Natural killer cell (primary cell): ENCODE results near the gene SCAF4. TPM values are rescaled to one million over a fixed set of nuclear protein-coding genes. Genes with fewer than 3 reads are reported as not detected.
A peak's percentile ranks its signal among the peaks of the same experiment; 100 is the strongest.

Experiments used
- ATAC-seq, 3 donors: fragments of 150-1000 bp in 2 of 3; fragments of 200-7000 bp in 1 of 3; cut with Tn5 transposase; 1 replicate in 1 of 3; 2 replicates in 2 of 3; pipeline ENCODE4 v1.10.0; 2021; ENCODE audit warnings: mild to moderate bottlenecking in 2 of 3, moderate library complexity in 2 of 3
- DNase-seq, 2 donors: peaks; one replicate each; pipeline versions ENCODE4 v3.0.0 to v3.0.0-alpha.2; 2013 to 2021; ENCODE audit warnings: mixed read lengths in 1 of 2
- H3K27ac ChIP-seq: one replicate; pipeline ENCODE4 v1.5.1; 2013; ENCODE audit warnings: mild to moderate bottlenecking, low read length
- H3K27me3 ChIP-seq: one replicate; pipeline ENCODE4 v1.6.1; 2013; ENCODE audit warnings: low read length; ENCODE audit not compliant: control insufficient read depth, insufficient read depth
- H3K36me3 ChIP-seq: one replicate; pipeline ENCODE4 v1.6.1; 2013; ENCODE audit warnings: low read length; ENCODE audit not compliant: control insufficient read depth, insufficient read depth
- H3K4me1 ChIP-seq: one replicate; pipeline ENCODE4 v1.6.1; 2013; ENCODE audit warnings: low read length; ENCODE audit not compliant: control insufficient read depth, insufficient read depth
- H3K4me3 ChIP-seq: one replicate; pipeline ENCODE4 v1.5.1; 2013; ENCODE audit warnings: low read length
- H3K9me3 ChIP-seq: one replicate; pipeline ENCODE4 v1.6.1; 2013; ENCODE audit warnings: low read length; ENCODE audit not compliant: control insufficient read depth, insufficient read depth
- H3K27ac Mint-ChIP-seq, 2 donors: one replicate each; pipeline ENCODE4 v1.8.0; 2022; ENCODE audit warnings: mild to moderate bottlenecking in 2 of 2, mixed read lengths in 2 of 2, moderate library complexity in 1 of 2
- H3K27me3 Mint-ChIP-seq, 2 donors: one replicate each; pipeline ENCODE4 v1.8.0; 2022; ENCODE audit warnings: low read depth in 2 of 2, mixed read lengths in 2 of 2
- H3K36me3 Mint-ChIP-seq: one replicate; pipeline ENCODE4 v1.8.0; 2022; ENCODE audit warnings: mixed read lengths
- H3K4me1 Mint-ChIP-seq, 2 donors: one replicate each; pipeline ENCODE4 v1.8.0; 2022; ENCODE audit warnings: mixed read lengths in 2 of 2
- H3K4me3 Mint-ChIP-seq: one replicate; pipeline ENCODE4 v1.8.0; 2022; ENCODE audit warnings: mild to moderate bottlenecking, moderate library complexity, mixed read lengths
- H3K9me3 Mint-ChIP-seq, 2 donors: one replicate each; pipeline ENCODE4 v1.8.0; 2022; ENCODE audit warnings: mixed read lengths in 2 of 2
- CTCF ChIP-seq: fragments of 200-600 bp; IDR thresholded peaks from one replicate; pipeline ENCODE4 v1.8.0; 2022; ENCODE audit warnings: antibody characterized with exemption
- WGBS: methylation state at CpG from one replicate; pipeline ENCODE4 v1.1.7; 2013; ENCODE audit warnings: missing lambda C conversion rate; ENCODE audit not compliant: insufficient coverage; 5-methylcytosine and 5-hydroxymethylcytosine counted together
- intact Hi-C: fragments of 100-400 bp; cut with micrococcal nuclease; formaldehyde crosslinking; loops from one replicate; pipeline ENCODE4 v1.14.2; 2022
- total RNA-seq, 4 donors: library from RNA; stranded (reverse); fragments of 120-200 nt in 1 of 4; gene quantifications; one replicate each; pipeline versions ENCODE4 v1.2.3 to v1.2.4, GENCODE V29; 2013 to 2022

Gene SCAF4
- total RNA-seq, 3 donors from 2014 or later (not counting 1 experiment from before 2014, with no cell fraction given), result 93.2 to 109 (median 101) TPM

- peaks cover 31% of the 10 kb centered on the region for H3K36me3 ChIP-seq
- Mint-ChIP-seq H3K9me3 (no peaks in the 10 kb centered on the region), H3K27me3 (no peaks in the 10 kb centered on the region), H3K4me1 (peaks cover 46 to 53% of the 10 kb centered on the region in 2 donors), H3K4me3 (no peak overlapping the region), H3K36me3 (peaks cover 6% of the 10 kb centered on the region), H3K27ac (no peak overlapping the region)
- TF ChIP-seq CTCF, result no peak
- no peaks in the 10 kb centered on the region for H3K27me3 ChIP-seq
- ATAC-seq, result no peak
- H3K27ac ChIP-seq, result no peak overlapping the region
- H3K4me3 ChIP-seq, result no peak overlapping the region
- H3K4me1 ChIP-seq, result peaks cover 12% of the 10 kb centered on the region
- no peak for DNase-seq
- H3K9me3 ChIP-seq, result no peaks in the 10 kb centered on the region
- intact Hi-C loops, result no loop called here
- 95% methylated on average over 7 of the region's 7 CpGs for WGBS
Measured at GRCh38 chr21:31663584-31664249, 68.2 kb downstream of the SCAF4 start.

- H3K27me3 ChIP-seq, result no peaks in the 10 kb centered on the region
- TF ChIP-seq CTCF, result no peak
- 53% methylated on average over 7 of the region's 8 CpGs for WGBS
- H3K27me3 Mint-ChIP-seq, result no peaks in the 10 kb centered on the region
- no peaks in the 10 kb centered on the region for H3K9me3 Mint-ChIP-seq
- H3K36me3 ChIP-seq, result peaks cover 9% of the 10 kb centered on the region
- ATAC-seq, result no peak
- H3K27ac Mint-ChIP-seq, result peak overlapping the region; percentile 92 to 94
- H3K27ac ChIP-seq, result no peak overlapping the region
- peaks cover 40 to 48% of the 10 kb centered on the region in 2 donors for H3K4me1 Mint-ChIP-seq
- peak in 1 of 2 donors; percentile 23 for DNase-seq
- intact Hi-C loops, result no loop called here
- H3K4me3 Mint-ChIP-seq, result peak overlapping the region; percentile 94
- H3K4me1 ChIP-seq, result peaks cover 15% of the 10 kb centered on the region
- H3K9me3 ChIP-seq, result no peaks in the 10 kb centered on the region
- peaks cover 6% of the 10 kb centered on the region for H3K36me3 Mint-ChIP-seq
- peak overlapping the region; percentile 58 for H3K4me3 ChIP-seq
Measured at GRCh38 chr21:31660591-31660990, 71.3 kb downstream of the SCAF4 start.

DNA sequence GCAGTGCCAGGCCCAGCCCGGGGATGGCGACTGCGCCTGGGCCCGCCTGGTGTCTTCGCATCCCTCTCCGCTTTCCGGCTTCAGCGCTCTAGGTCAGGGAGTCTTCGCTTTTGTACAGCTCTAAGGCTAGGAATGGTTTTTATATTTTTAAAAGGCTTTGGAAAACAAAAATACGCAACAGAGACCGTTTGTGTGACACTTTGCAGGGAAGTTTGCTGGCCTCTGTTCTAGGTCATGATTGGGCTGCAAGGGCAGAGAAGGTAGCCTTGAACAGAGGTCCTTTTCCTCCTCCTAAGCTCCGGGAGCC is 71.7 kb downstream of the SCAF4 start:
- H3K4me3 Mint-ChIP-seq, result peak overlapping the region; percentile 94
- TF ChIP-seq CTCF, result no peak
- peak overlapping the region; percentile 11 for H3K27ac ChIP-seq
- H3K27me3 ChIP-seq, result no peaks in the 10 kb centered on the region
- no peak for ATAC-seq
- H3K27ac Mint-ChIP-seq, result peak overlapping the region; percentile 92 to 94
- H3K9me3 Mint-ChIP-seq, result no peaks in the 10 kb centered on the region
- peak overlapping the region; percentile 58 for H3K4me3 ChIP-seq
- H3K4me1 Mint-ChIP-seq, result peaks cover 40 to 48% of the 10 kb centered on the region in 2 donors
- no peaks in the 10 kb centered on the region for H3K9me3 ChIP-seq
- WGBS, result under 1% methylated on average over 12 of the region's 12 CpGs
- DNase-seq, result peak in 1 of 2 donors; percentile 59
- H3K4me1 ChIP-seq, result peaks cover 16% of the 10 kb centered on the region
- peaks cover 7% of the 10 kb centered on the region for H3K36me3 ChIP-seq
- H3K36me3 Mint-ChIP-seq, result peaks cover 6% of the 10 kb centered on the region
- H3K27me3 Mint-ChIP-seq, result no peaks in the 10 kb centered on the region
- intact Hi-C loops, result no loop called here
